GM12878 (cell line): Measurements from ENCODE around the gene LMAN2. TPM values are rescaled to one million over a fixed set of nuclear protein-coding genes. Genes with fewer than 3 reads are reported as not detected.

ENCODE experiments used
- ATAC-seq: fragments of 200-7000 bp; cut with Tn5 transposase; 3 replicates; pipeline ENCODE4 v1.9.1; 2020; ENCODE audit warnings: mild to moderate bottlenecking, moderate library complexity
- BruUV-seq: library from RNA; stranded (reverse); fragments of 400-500 nt; replicated peaks from 2 replicates; lab custom pipeline; 2021; lab: Mats Ljungman, UMichigan
- CTCF ChIA-PET: fragments of 300-600 bp; sonication (Branson Sonifier 250); formaldehyde crosslinking; extraction: SDS; loops from one replicate; lab custom pipeline; 2021; ENCODE audit warnings: inconsistent platforms; lab: Yijun Ruan, JAX
- POLR2A ChIA-PET: fragments of 350-600 bp; formaldehyde crosslinking; extraction: SDS; loops from one replicate; lab custom pipeline; 2021; ENCODE audit warnings: inconsistent platforms; lab: Charles Lee
- RAD21 ChIA-PET: fragments of 300-600 bp; sonication (Branson Sonifier 250); formaldehyde crosslinking; loops from one replicate; lab custom pipeline; 2023; ENCODE audit warnings: antibody characterized with exemption; ENCODE audit not compliant: unreplicated experiment; lab: Charles Lee
- SMC1A ChIA-PET: fragments of 300-600 bp; sonication (Branson Sonifier 250); formaldehyde crosslinking; loops from one replicate; lab custom pipeline; 2023; ENCODE audit not compliant: unreplicated experiment, uncharacterized antibody; lab: Charles Lee
- DNase-seq: peaks from one replicate; pipeline ENCODE4 v3.0.0-alpha.2; 2011; ENCODE audit warnings: low read depth, low spot score
- FAIRE-seq: peaks from 3 replicates; lab custom pipeline; 2011; peaks lifted over from hg19 to GRCh38; lab: Jason Lieb, UNC
- H2AFZ ChIP-seq: 2 replicates; pipeline ENCODE4 v1.6.0; 2011; ENCODE audit warnings: low read depth, low read length, control low read depth; ENCODE audit not compliant: control insufficient read depth
- H3K27ac ChIP-seq: 2 replicates; pipeline ENCODE4 v1.5.1; 2011; ENCODE audit warnings: control low read depth; ENCODE audit not compliant: control insufficient read depth, insufficient read depth
- H3K27me3 ChIP-seq, 2 experiments: replicated peaks in 1 of 2; 2 replicates each; pipeline versions ENCODE4 v1.6.0 to v1.6.1; 2011; ENCODE audit warnings: low read length in 1 of 2; ENCODE audit not compliant: control insufficient read depth in 2 of 2, insufficient read depth in 2 of 2
- H3K36me3 ChIP-seq, 2 experiments: 2 replicates each; pipeline ENCODE4 v1.5.1; 2011; ENCODE audit warnings: low read length in 1 of 2; ENCODE audit not compliant: control insufficient read depth in 2 of 2, insufficient read depth in 2 of 2
- H3K4me1 ChIP-seq: 2 replicates; pipeline ENCODE4 v1.6.1; 2011; ENCODE audit warnings: mild to moderate bottlenecking, low read length, moderate library complexity, mixed read lengths; ENCODE audit not compliant: control insufficient read depth, insufficient read depth
- H3K4me2 ChIP-seq: 2 replicates; pipeline ENCODE4 v1.6.0; 2011; ENCODE audit warnings: control low read depth; ENCODE audit not compliant: control insufficient read depth, insufficient read depth
- H3K4me3 ChIP-seq: fragments of 200-600 bp; sonication (generic); 2 replicates; pipeline ENCODE4 v1.5.1; 2016
- H3K79me2 ChIP-seq: 2 replicates; pipeline ENCODE4 v1.6.0; 2011; ENCODE audit warnings: low read length; ENCODE audit not compliant: control insufficient read depth, insufficient read depth
- H3K9ac ChIP-seq: 2 replicates; pipeline ENCODE4 v1.8.0; 2011; ENCODE audit warnings: low read length, control low read depth, mixed read lengths; ENCODE audit not compliant: control insufficient read depth, insufficient read depth
- H3K9me3 ChIP-seq: replicated peaks from 3 replicates; pipeline ENCODE4 v1.5.1; 2011; ENCODE audit warnings: mild to moderate bottlenecking, low read length; ENCODE audit not compliant: control insufficient read depth, insufficient read depth
- H4K20me1 ChIP-seq: 2 replicates; pipeline ENCODE4 v1.6.0; 2011; ENCODE audit not compliant: control insufficient read depth, insufficient read depth
- CHD4 ChIP-seq: fragments of 200-600 bp; sonication (generic); IDR thresholded peaks from 2 replicates; pipeline ENCODE4 v1.6.1; 2016; ENCODE audit warnings: mild to moderate bottlenecking
- DPF2 ChIP-seq: fragments of 450-650 bp; IDR thresholded peaks from 2 replicates; pipeline ENCODE4 v1.6.1; 2017; ENCODE audit warnings: mild to moderate bottlenecking
- HDAC6 ChIP-seq: fragments of 200-600 bp; sonication (generic); IDR thresholded peaks from one replicate; pipeline ENCODE4 v1.8.0; 2017; ENCODE audit warnings: antibody characterized with exemption; ENCODE audit not compliant: unreplicated experiment
- IKZF1 ChIP-seq: fragments of 450-650 bp; conservative IDR thresholded peaks from 2 replicates; pipeline ENCODE4 v1.6.1; 2017; ENCODE audit warnings: antibody characterized with exemption, mild to moderate bottlenecking
- MTA3 ChIP-seq: IDR thresholded peaks from 2 replicates; pipeline ENCODE4 v1.6.1; 2012; ENCODE audit warnings: low read length, inconsistent platforms, borderline replicate concordance
- MYB ChIP-seq: fragments of 150-350 bp; IDR thresholded peaks from 2 replicates; pipeline ENCODE4 v1.6.1; 2014; ENCODE audit warnings: mild to moderate bottlenecking, low read depth, low read length, borderline replicate concordance
- POLR2A ChIP-seq: IDR thresholded peaks from 2 replicates; pipeline ENCODE4 v1.6.1; 2011; ENCODE audit warnings: low read depth, mild to moderate bottlenecking, low read length
- RAD51 ChIP-seq: fragments of 450-650 bp; IDR thresholded peaks from 2 replicates; pipeline ENCODE4 v1.6.1; 2016; ENCODE audit warnings: moderate library complexity, mild to moderate bottlenecking, inconsistent platforms
- RBBP5 ChIP-seq: fragments of 200-600 bp; sonication (generic); conservative IDR thresholded peaks from 2 replicates; pipeline ENCODE4 v1.6.1; 2016
- REST ChIP-seq: IDR thresholded peaks from 2 replicates; pipeline ENCODE4 v1.6.1; 2012; ENCODE audit warnings: mild to moderate bottlenecking, low read depth, low read length
- SMARCA5 ChIP-seq: fragments of 450-650 bp; IDR thresholded peaks from 2 replicates; pipeline ENCODE4 v1.6.1; 2017; ENCODE audit warnings: mild to moderate bottlenecking
- SUPT20H ChIP-seq: IDR thresholded peaks from 2 replicates; pipeline ENCODE4 v1.6.1; 2011; ENCODE audit warnings: low read depth, mild to moderate bottlenecking, low read length, moderate library complexity, borderline replicate concordance; ENCODE audit not compliant: control insufficient read depth
- ZNF384 ChIP-seq: IDR thresholded peaks from 2 replicates; pipeline ENCODE4 v1.6.1; 2012; ENCODE audit warnings: low read depth, mild to moderate bottlenecking, low read length, improper control_type of control experiment, borderline replicate concordance
- WGBS: methylation state at CpG from one replicate; pipeline ENCODE4 v1.1.6; 2016; ENCODE audit warnings: low lambda C conversion rate; ENCODE audit not compliant: insufficient replicate concordance, insufficient coverage; ENCODE audit errors: missing lambda C conversion rate; 5-methylcytosine and 5-hydroxymethylcytosine counted together
- in situ Hi-C: fragments of 300-500 bp; cut with MboI; formaldehyde crosslinking; loops from 9 replicates; pipeline ENCODE4 v1.14.3; 2018; ENCODE audit warnings: mixed read lengths
- intact Hi-C: fragments of 100-400 bp; cut with micrococcal nuclease; formaldehyde crosslinking; loops from one replicate; pipeline ENCODE4 v1.14.2; 2022; ENCODE audit not compliant: unreplicated experiment
- polyA plus RNA-seq, 11 experiments: library from polyadenylated mRNA; depleted of rRNA in 4 of 11; unstranded in 6 of 11; stranded (reverse) in 5 of 11; fragments of >200 nt; fragmentation: Nextera tagmentation in 4 of 11; fragmentation: Illumina TruSeq in 1 of 11; extraction: Ambion mirVana in 4 of 11; extraction: Trizol in 1 of 11; gene quantifications; 1 replicate in 1 of 11; 2 replicates in 10 of 11; pipeline versions ENCODE4 v1.2.1 to v1.2.3, GENCODE V29; 2011 to 2016; ENCODE audit warnings: inconsistent platforms in 2 of 11, missing spikeins in 2 of 11, low read depth in 1 of 11
- total RNA-seq, 4 experiments: library from RNA; depleted of rRNA in 3 of 4; stranded (reverse); fragments of >200 nt in 3 of 4; fragmentation: Illumina TruSeq in 1 of 4; extraction: Trizol in 1 of 4; gene quantifications; 2 replicates each; pipeline versions ENCODE4 v1.2.1 to v1.2.3, GENCODE V29; 2013 to 2021
- TF ChIP-seq, protein P1 (sequence below): IDR thresholded peaks from 2 replicates; pipeline ENCODE4 v1.6.1; 2011; ENCODE audit warnings: borderline replicate concordance, low read depth, mild to moderate bottlenecking, moderate library complexity, low read length; ENCODE audit not compliant: insufficient read depth, poor library complexity, severe bottlenecking

LMAN2 gene
- total and polyA plus RNA-seq, 10 of the 15 experiments (the other 5 are each of a cell fraction or from before 2014, with no cell fraction given), result 2.4 to 264 (median 147) TPM

GRCh38 chr5:177353093-177353492 is 1.6 kb upstream of the LMAN2 start:
- Histone ChIP-seq H4K20me1 (no peaks in the 10 kb centered on the region), H3K4me2 (no peak overlapping the region), H3K27ac (no peak overlapping the region), H3K36me3 (peaks cover 0 to 4% of the 10 kb centered on the region in 2 experiments; a peak in 2 of 4 replicates), H3K27me3 (no peaks in the 10 kb centered on the region), H2AFZ (no peak overlapping the region), H3K4me1 (peaks cover 28% of the 10 kb centered on the region), H3K79me2 (peaks cover 32% of the 10 kb centered on the region), H3K4me3 (no peak overlapping the region), H3K9me3 (peaks cover 3% of the 10 kb centered on the region; the same call in 1 of the 3 replicates), H3K9ac (no peak overlapping the region)
- WGBS, result 0% methylated on average over 1 of the region's 5 CpGs
- intact Hi-C loops (no loop called here), in situ Hi-C loops (no loop called here)
- RAD21 ChIA-PET, result interaction anchor here (0.7 to 2.9 kb wide), 3 partner anchors 8 to 100 kb away, joined by 3 to 20 read pairs (median 7); no protein-coding TSS in a partner anchor
- POLR2A ChIA-PET, result interaction anchor here (0.6 to 1.7 kb wide), 4 partner anchors 29 to 168 kb away, joined by 3 to 7 read pairs (median 4); no protein-coding TSS in a partner anchor
- no TSS peak for BruUV-seq
- SMC1A ChIA-PET, result interaction anchor here (0.6 to 3.4 kb wide), 4 partner anchors 9 to 205 kb away, joined by 3 to 20 read pairs (median 12); no protein-coding TSS in a partner anchor
- CTCF ChIA-PET, result interaction anchor here (1.9 to 7.2 kb wide), 4 partner anchors 12 to 101 kb away, joined by 6 to 46 read pairs (median 16); no protein-coding TSS in a partner anchor
- FAIRE-seq (no peak), ATAC-seq (no peak), DNase-seq (no peak)
- TF ChIP-seq REST (no peak), MTA3 (no peak), HDAC6 (no peak), DPF2 (no peak), RBBP5 (no peak), SUPT20H (no peak), ZNF384 (no peak), SMARCA5 (no peak), IKZF1 (no peak), RAD51 (no peak), POLR2A (no peak), CHD4 (no peak), MYB (no peak)
- TF ChIP-seq, protein P1, sequence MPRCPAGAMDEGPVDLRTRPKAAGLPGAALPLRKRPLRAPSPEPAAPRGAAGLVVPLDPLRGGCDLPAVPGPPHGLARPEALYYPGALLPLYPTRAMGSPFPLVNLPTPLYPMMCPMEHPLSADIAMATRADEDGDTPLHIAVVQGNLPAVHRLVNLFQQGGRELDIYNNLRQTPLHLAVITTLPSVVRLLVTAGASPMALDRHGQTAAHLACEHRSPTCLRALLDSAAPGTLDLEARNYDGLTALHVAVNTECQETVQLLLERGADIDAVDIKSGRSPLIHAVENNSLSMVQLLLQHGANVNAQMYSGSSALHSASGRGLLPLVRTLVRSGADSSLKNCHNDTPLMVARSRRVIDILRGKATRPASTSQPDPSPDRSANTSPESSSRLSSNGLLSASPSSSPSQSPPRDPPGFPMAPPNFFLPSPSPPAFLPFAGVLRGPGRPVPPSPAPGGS, result no peak
